Body of pancreas (tissue), 4 donors: ENCODE measurements around the gene THAP12. TPM values are rescaled to one million over a fixed set of nuclear protein-coding genes. Genes with fewer than 3 reads are reported as not detected.

Source experiments
- ATAC-seq: fragments of 150-250 bp; one replicate; pipeline ENCODE4 v1.9.1; 2016
- DNase-seq, 4 donors: peaks; one replicate each; pipeline ENCODE4 v3.0.0-alpha.2; 2019
- H3K27ac ChIP-seq, 4 donors: fragments of 200-600 bp; sonication (generic); 1 replicate in 3 of 4; 2 replicates in 1 of 4; pipeline versions ENCODE4 v1.5.1 to v1.6.1; 2016 to 2019; ENCODE audit warnings: mild to moderate bottlenecking in 1 of 4, mixed read lengths in 1 of 4, moderate library complexity in 1 of 4
- H3K27me3 ChIP-seq, 2 donors: fragments of 200-600 bp; sonication (generic); one replicate each; pipeline ENCODE4 v1.6.0; 2016; ENCODE audit warnings: mild to moderate bottlenecking in 1 of 2
- H3K36me3 ChIP-seq, 2 donors: fragments of 200-600 bp; sonication (generic); replicated peaks in 1 of 2; 2 replicates each; pipeline ENCODE4 v1.5.1; 2016; ENCODE audit warnings: low read depth in 2 of 2; ENCODE audit not compliant: insufficient read depth in 1 of 2
- H3K4me1 ChIP-seq: fragments of 200-600 bp; sonication (generic); one replicate; pipeline ENCODE4 v1.6.0; 2016
- H3K4me3 ChIP-seq, 2 donors: fragments of 200-600 bp; sonication (generic); 1 replicate in 1 of 2; 2 replicates in 1 of 2; pipeline ENCODE4 v1.5.1; 2016 to 2019
- H3K9me3 ChIP-seq, 3 donors: fragments of 200-600 bp; sonication (generic); 1 replicate in 2 of 3; 2 replicates in 1 of 3; pipeline ENCODE4 v1.5.1; 2016
- CTCF ChIP-seq, 7 experiments: fragments of 450-650 bp in 4 of 7; fragments of 200-600 bp in 3 of 7; sonication (generic) in 3 of 7; IDR thresholded peaks; one replicate each; pipeline ENCODE4 v1.5.1; 2016 to 2019; ENCODE audit warnings: antibody characterized with exemption in 7 of 7
- POLR2A ChIP-seq, 3 donors: fragments of 450-650 bp; IDR thresholded peaks; one replicate each; pipeline ENCODE4 v1.6.1; 2016; ENCODE audit warnings: antibody characterized with exemption in 3 of 3, mild to moderate bottlenecking in 2 of 3
- WGBS, 2 donors: methylation state at CpG; one replicate each; pipeline ENCODE4 v1.1.5; 2017; 5-methylcytosine and 5-hydroxymethylcytosine counted together
- intact Hi-C: fragments of 100-400 bp; cut with DNase I; formaldehyde crosslinking; loops from one replicate; pipeline ENCODE4 v1.15.1; 2023
- total RNA-seq, 2 donors: library from RNA; depleted of rRNA; stranded (reverse); fragments of >200 nt; gene quantifications; one replicate each; pipeline ENCODE4 v1.1.0, GENCODE V29; 2016

Gene THAP12
- total RNA-seq, 2 donors from 2014 or later: 42.5 to 47.5 TPM

DNA sequence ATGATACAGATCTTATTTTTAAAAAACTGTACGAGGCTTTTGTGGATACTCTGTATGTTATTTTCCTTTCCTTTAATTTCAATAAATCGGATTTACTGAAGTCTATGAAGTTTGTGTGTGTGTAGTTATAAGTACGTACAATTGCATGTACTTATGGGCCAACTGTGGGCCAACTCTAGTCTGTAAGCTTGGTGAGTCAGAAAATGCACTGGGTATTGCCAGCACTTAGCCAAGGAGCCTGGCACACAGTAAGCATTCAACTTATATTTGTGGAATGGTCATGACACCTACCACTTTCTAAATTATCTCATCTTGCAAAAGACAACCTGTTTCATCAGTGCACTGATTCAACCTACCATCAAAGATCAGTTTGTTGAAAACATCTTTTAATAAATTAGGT, 32.6 kb downstream of the THAP12 start:
- H3K4me3 ChIP-seq: no peak overlapping the region
- no peaks in the 10 kb centered on the region for H3K36me3 ChIP-seq
- TF ChIP-seq CTCF (IDR thresholded peaks at IDR 0.05) (no peak), POLR2A (IDR thresholded peaks at IDR 0.05) (no peak)
- DNase-seq: no peak
- no peaks in the 10 kb centered on the region for H3K27me3 ChIP-seq
- no peaks in the 10 kb centered on the region for H3K9me3 ChIP-seq
- H3K4me1 ChIP-seq: peaks cover 27% of the 10 kb centered on the region
- ATAC-seq: no peak
- no peak overlapping the region for H3K27ac ChIP-seq
- intact Hi-C loops: no loop called here
- WGBS, 2 donors: 69 to 74% methylated on average over 3 of the region's 3 CpGs

DNA sequence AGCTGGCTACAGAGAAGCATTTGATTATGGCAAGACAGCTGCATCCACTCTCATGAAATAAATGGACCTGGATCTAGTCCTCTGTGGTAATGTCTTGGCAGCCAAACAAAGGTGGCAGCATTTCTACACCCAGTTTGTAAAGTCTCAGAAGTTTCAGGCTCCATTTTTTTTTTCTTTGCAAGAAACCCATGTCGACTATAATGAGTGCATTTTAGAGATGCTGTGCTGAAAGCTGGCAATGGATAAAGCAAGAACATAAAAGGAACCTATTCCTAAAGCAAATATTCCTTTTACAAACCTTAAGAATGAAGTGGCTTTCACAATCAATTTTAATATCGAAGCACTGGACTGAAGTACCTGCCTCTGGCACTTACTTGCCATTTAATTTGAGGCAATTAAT, 33.5 kb downstream of the THAP12 start:
- Histone ChIP-seq H3K4me1 (peaks cover 27% of the 10 kb centered on the region), H3K4me3 (no peak overlapping the region), H3K36me3 (no peaks in the 10 kb centered on the region), H3K9me3 (no peaks in the 10 kb centered on the region), H3K27ac (peak overlapping the region in 3 of 4 donors; percentile 24 to 55 (median 30)), H3K27me3 (no peaks in the 10 kb centered on the region)
- 12 to 20% methylated on average over 2 of the region's 2 CpGs for WGBS, 2 donors
- ATAC-seq (peak; percentile 70), DNase-seq (peak; percentile 47 to 77 (median 68))
- intact Hi-C loops: no loop called here
- peak in 4 of 7 experiments; percentile 26 to 41 (median 28) for TF ChIP-seq CTCF (IDR thresholded peaks at IDR 0.05)
- no peak for TF ChIP-seq POLR2A (IDR thresholded peaks at IDR 0.05)

DNA sequence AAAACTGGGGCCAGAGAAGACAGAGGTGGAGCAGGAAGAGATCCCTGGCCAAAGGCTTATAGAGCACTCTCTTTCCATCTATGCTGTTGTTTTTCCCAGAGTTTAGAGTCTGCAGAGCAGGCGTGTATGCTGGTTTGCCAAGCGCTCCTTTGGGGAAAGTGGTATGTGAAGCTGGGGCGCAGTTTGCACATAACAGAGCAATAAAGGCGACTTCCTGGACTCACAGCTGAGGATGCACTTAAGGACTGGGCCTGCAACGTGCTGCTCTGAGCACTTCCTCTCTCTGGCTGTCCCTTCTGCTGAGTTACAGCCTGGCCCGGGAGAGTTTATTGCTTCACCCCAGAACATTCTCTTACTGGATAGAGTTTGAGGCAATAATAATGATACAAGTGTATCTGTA, 41.7 kb downstream of the THAP12 start:
- ATAC-seq (peak; percentile 59), DNase-seq (peak in 3 of 4 donors; percentile 33 to 62 (median 42))
- Histone ChIP-seq H3K27me3 (no peaks in the 10 kb centered on the region), H3K9me3 (peaks cover 0 to 9% (median 0%) of the 10 kb centered on the region in 3 donors), H3K27ac (peak overlapping the region in 1 of 4 donors; percentile 26), H3K4me3 (no peak overlapping the region), H3K36me3 (no peaks in the 10 kb centered on the region), H3K4me1 (no peaks in the 10 kb centered on the region)
- TF ChIP-seq POLR2A (IDR thresholded peaks at IDR 0.05) (no peak), CTCF (IDR thresholded peaks at IDR 0.05) (no peak)
- intact Hi-C loops: no loop called here
- WGBS, 2 donors: 43 to 89% methylated on average over 6 of the region's 6 CpGs

GRCh38 chr11:76337923-76338322, 43.0 kb downstream of the THAP12 start:
- no peaks in the 10 kb centered on the region for H3K4me1 ChIP-seq
- ATAC-seq: no peak
- WGBS, 2 donors: 89% methylated on average over 4 of the region's 4 CpGs
- H3K27ac ChIP-seq: no peak overlapping the region
- no peak overlapping the region for H3K4me3 ChIP-seq
- intact Hi-C loops: no loop called here
- DNase-seq: no peak
- H3K36me3 ChIP-seq: no peaks in the 10 kb centered on the region
- no peaks in the 10 kb centered on the region for H3K27me3 ChIP-seq
- TF ChIP-seq CTCF (IDR thresholded peaks at IDR 0.05) (no peak), POLR2A (IDR thresholded peaks at IDR 0.05) (no peak)
- peaks cover 0 to 9% (median 0%) of the 10 kb centered on the region in 3 donors for H3K9me3 ChIP-seq

- Histone ChIP-seq H3K27ac (no peak overlapping the region), H3K4me1 (no peaks in the 10 kb centered on the region), H3K36me3 (no peaks in the 10 kb centered on the region), H3K4me3 (no peak overlapping the region), H3K27me3 (no peaks in the 10 kb centered on the region), H3K9me3 (peaks cover 0 to 9% (median 0%) of the 10 kb centered on the region in 3 donors)
- intact Hi-C loops: no loop called here
- no peak for ATAC-seq
- TF ChIP-seq POLR2A (IDR thresholded peaks at IDR 0.05) (no peak), CTCF (IDR thresholded peaks at IDR 0.05) (no peak)
- WGBS, 2 donors: 93 to 95% methylated on average over 1 of the region's 1 CpG
- DNase-seq: no peak
Measured at GRCh38 chr11:76337469-76337868, 43.5 kb downstream of the THAP12 start.
